WERI-Rb-1 (cell line): ENCODE data around the gene MOCS1.

Experiments
- DNase-seq: peaks from one replicate; pipeline ENCODE4 v3.0.0-alpha.2; 2020
- H3K27ac ChIP-seq: fragments of 250-450 bp; sonication (Bioruptor Pico); 2 replicates; pipeline ENCODE4 v1.5.1; 2020; ENCODE audit warnings: mild to moderate bottlenecking, moderate library complexity
- H3K27me3 ChIP-seq: fragments of 250-450 bp; sonication (Bioruptor Pico); 2 replicates; pipeline ENCODE4 v1.5.1; 2021; ENCODE audit warnings: mild to moderate bottlenecking, low read depth, moderate library complexity; ENCODE audit not compliant: insufficient read depth, severe bottlenecking
- H3K36me3 ChIP-seq: fragments of 250-450 bp; sonication (Bioruptor Pico); 2 replicates; pipeline ENCODE4 v1.5.1; 2020; ENCODE audit warnings: mild to moderate bottlenecking, moderate library complexity
- H3K4me3 ChIP-seq: 2 replicates; pipeline ENCODE4 v1.5.1; 2011; ENCODE audit warnings: low read depth, mild to moderate bottlenecking, control low read depth, low read length
- H3K9me3 ChIP-seq: fragments of 250-450 bp; sonication (Bioruptor Pico); 2 replicates; pipeline ENCODE4 v1.5.1; 2021; ENCODE audit warnings: mild to moderate bottlenecking, moderate library complexity; ENCODE audit not compliant: severe bottlenecking
- TF ChIP-seq, protein P1 (sequence below): IDR thresholded peaks from 2 replicates; pipeline ENCODE4 v1.5.1; 2011; ENCODE audit warnings: low read depth, mild to moderate bottlenecking, control low read depth, inconsistent platforms, low read length

The MOCS1 gene

DNA sequence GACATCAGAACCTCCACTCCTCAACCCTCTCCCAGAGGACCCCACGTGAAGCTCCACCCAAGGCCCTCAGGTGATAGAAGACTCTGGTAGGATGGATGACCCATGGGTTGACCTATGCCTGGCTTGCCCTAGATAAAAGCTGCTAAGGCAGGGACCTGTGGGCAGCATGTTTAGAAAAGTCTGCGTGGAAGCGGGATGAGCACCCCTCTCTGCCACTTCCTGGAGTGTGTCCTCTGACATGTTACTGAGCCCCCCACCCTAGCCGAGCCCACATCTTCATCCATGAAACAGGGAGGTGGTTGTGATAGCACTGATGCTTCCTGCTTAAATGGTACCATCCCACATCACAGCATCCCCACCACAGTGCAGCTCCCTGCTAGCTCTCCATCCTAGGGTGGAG lies 21.8 kb downstream of the MOCS1 start:
- TF ChIP-seq, protein P1, sequence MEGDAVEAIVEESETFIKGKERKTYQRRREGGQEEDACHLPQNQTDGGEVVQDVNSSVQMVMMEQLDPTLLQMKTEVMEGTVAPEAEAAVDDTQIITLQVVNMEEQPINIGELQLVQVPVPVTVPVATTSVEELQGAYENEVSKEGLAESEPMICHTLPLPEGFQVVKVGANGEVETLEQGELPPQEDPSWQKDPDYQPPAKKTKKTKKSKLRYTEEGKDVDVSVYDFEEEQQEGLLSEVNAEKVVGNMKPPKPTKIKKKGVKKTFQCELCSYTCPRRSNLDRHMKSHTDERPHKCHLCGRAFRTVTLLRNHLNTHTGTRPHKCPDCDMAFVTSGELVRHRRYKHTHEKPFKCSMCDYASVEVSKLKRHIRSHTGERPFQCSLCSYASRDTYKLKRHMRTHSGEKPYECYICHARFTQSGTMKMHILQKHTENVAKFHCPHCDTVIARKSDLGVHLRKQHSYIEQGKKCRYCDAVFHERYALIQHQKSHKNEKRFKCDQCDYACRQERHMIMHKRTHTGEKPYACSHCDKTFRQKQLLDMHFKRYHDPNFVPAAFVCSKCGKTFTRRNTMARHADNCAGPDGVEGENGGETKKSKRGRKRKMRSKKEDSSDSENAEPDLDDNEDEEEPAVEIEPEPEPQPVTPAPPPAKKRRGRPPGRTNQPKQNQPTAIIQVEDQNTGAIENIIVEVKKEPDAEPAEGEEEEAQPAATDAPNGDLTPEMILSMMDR: no peak
- Histone ChIP-seq H3K9me3 (no peaks in the 10 kb centered on the region), H3K27ac (no peak overlapping the region), H3K4me3 (no peak overlapping the region), H3K36me3 (peaks cover 8% of the 10 kb centered on the region), H3K27me3 (no peaks in the 10 kb centered on the region)
- no peak for DNase-seq

DNA sequence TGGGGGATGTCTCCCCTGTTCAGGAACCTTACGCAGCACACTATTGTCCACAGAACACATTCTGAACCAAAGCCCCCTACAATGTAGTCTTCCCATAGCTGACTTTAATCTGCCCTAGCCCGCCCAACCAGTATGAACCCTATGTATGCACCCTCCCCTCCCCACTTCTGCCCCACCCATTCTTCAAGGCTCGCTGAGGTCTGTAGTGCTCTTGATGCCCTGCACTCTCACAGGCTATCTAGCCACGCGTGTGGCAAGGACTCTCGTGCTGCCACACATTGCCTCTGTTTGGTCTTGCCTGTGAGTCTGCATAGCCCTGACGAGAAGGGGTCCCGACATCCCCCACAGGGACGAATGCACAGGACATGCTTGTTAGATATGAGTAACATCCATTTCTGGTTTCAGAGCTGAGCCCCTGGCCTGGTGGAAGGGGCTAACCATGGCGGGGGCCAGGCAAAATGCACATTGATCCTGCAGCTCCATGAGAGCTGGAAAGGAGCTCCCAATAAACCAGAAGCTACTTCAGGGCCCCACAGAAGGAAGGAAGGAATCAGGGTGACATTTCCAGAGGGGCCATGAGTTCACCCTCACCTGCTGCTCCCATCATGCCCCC lies 22.6 kb downstream of the MOCS1 start:
- no peak overlapping the region for H3K4me3 ChIP-seq
- H3K9me3 ChIP-seq: no peaks in the 10 kb centered on the region
- no peak for DNase-seq
- H3K27me3 ChIP-seq: no peaks in the 10 kb centered on the region
- TF ChIP-seq, protein P1: no peak
- no peak overlapping the region for H3K27ac ChIP-seq
- peaks cover 8% of the 10 kb centered on the region for H3K36me3 ChIP-seq

DNA sequence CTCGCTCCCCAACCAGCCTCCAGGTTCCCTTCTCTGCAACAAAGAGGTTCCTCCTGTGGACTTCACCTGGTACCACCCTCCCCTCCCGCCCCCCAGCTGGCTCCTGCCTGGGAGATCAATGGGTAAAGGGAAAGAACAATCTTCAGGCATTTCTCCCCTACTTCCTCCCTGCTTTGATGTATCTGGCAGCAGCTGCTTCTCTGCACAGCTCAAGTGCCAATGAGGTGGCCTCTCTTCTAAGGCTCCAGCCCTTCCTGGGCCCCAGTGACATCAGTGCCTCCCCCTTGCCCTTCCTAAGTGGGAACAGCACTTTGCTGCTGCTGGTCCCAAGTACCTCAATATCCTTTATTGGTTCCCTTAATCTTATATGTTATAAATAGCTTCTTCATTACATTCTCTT lies 23.5 kb downstream of the MOCS1 start:
- Histone ChIP-seq H3K9me3 (no peaks in the 10 kb centered on the region), H3K4me3 (no peak overlapping the region), H3K36me3 (peaks cover 8% of the 10 kb centered on the region), H3K27ac (no peak overlapping the region), H3K27me3 (no peaks in the 10 kb centered on the region)
- TF ChIP-seq, protein P1: no peak
- DNase-seq: no peak

DNA sequence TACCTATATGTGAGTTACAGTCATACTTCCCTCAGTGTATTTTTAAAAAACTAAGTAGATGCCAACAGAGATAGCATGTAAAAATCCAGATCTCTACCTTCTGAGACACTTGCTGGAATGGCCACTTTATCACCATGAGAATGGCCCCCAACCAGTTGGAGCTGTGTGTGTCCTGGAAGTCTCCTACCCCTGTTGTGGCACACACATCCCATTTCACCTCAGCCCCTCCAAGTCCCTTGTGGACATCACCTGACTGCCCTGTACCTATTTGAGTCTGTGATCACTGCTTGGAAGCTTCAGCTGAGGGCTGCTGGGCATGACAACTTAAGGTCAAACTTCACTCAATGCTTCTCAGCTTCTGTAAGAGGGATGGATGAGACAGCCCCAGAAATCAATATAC lies 24.1 kb downstream of the MOCS1 start:
- DNase-seq: no peak
- Histone ChIP-seq H3K27ac (no peak overlapping the region), H3K36me3 (peaks cover 6% of the 10 kb centered on the region), H3K27me3 (no peaks in the 10 kb centered on the region), H3K9me3 (no peaks in the 10 kb centered on the region), H3K4me3 (no peak overlapping the region)
- TF ChIP-seq, protein P1: no peak

DNA sequence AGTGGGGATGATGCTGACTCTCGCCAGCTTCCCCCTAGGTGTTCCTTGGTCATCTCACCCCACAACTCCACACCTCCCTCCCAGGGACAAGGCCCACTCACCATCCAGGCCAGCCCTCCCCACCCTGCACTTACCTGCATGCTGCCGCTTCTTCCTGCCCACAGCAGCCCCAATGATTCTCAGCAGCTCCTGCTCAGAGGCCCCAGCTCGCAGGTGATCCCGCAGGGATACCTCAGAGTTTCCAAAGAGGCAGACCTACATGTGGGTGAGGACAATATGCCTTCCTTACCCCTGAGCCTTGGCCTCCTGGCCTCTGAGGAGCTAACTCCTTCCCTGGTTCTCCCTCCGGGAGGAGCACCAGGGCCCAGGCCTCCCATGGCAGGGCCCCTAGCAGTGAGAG lies 24.6 kb downstream of the MOCS1 start:
- Histone ChIP-seq H3K27ac (no peak overlapping the region), H3K27me3 (no peaks in the 10 kb centered on the region), H3K36me3 (peaks cover 2% of the 10 kb centered on the region), H3K4me3 (no peak overlapping the region), H3K9me3 (no peaks in the 10 kb centered on the region)
- TF ChIP-seq, protein P1: no peak
- DNase-seq: no peak
